Measurements from ENCODE around the gene DCLK1.

- TF ChIP-seq POLR2A (IDR thresholded peaks at IDR 0.05): no peak
- TF ChIP-seq CTCF (IDR thresholded peaks at IDR 0.05): no peak
Measured at GRCh38 chr13:35979361-35979951, 151.7 kb downstream of the DCLK1 start.

All from tibial nerve (tissue), 3 donors.